ENCODE results near the gene PRDM13.

DNA sequence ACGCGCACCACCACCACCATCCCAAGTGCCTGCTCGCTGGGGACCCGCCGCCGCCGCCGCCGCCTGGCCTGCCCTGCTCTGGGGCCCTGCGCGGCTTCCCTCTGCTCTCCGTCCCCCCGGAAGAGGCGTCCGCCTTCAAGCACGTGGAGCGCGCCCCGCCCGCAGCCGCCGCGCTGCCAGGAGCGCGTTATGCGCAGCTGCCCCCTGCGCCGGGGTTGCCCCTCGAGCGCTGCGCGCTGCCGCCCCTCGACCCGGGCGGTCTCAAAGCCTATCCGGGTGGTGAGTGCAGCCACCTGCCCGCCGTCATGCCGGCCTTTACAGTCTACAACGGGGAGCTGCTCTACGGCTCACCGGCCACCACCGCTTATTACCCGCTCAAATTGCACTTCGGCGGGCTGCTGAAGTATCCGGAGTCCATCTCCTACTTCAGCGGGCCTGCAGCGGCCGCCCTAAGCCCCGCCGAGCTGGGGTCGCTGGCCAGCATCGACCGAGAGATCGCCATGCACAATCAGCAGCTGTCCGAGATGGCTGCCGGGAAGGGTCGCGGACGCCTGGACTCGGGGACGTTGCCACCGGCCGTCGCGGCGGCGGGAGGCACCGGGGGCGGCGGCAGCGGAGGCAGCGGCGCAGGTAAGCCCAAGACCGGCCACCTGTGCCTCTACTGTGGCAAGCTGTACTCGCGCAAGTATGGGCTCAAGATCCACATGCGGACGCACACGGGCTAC lies 7.2 kb downstream of the PRDM13 start:
- TF ChIP-seq, protein P1, sequence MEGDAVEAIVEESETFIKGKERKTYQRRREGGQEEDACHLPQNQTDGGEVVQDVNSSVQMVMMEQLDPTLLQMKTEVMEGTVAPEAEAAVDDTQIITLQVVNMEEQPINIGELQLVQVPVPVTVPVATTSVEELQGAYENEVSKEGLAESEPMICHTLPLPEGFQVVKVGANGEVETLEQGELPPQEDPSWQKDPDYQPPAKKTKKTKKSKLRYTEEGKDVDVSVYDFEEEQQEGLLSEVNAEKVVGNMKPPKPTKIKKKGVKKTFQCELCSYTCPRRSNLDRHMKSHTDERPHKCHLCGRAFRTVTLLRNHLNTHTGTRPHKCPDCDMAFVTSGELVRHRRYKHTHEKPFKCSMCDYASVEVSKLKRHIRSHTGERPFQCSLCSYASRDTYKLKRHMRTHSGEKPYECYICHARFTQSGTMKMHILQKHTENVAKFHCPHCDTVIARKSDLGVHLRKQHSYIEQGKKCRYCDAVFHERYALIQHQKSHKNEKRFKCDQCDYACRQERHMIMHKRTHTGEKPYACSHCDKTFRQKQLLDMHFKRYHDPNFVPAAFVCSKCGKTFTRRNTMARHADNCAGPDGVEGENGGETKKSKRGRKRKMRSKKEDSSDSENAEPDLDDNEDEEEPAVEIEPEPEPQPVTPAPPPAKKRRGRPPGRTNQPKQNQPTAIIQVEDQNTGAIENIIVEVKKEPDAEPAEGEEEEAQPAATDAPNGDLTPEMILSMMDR (IDR thresholded peaks at IDR 0.05; ENCODE audit: low read depth, low read length), result no peak
- no peak for TF ChIP-seq EZH2phosphoT487 (IDR thresholded peaks at IDR 0.05; ENCODE audit: low read depth)

Data from OCI-LY3 (cell line).